NCI-H2196 treated with DMSO at 0.1 percent for 48 hours (cell line): Measurements from ENCODE around the gene GDPD5.
A peak's percentile ranks its signal among the peaks of the same experiment; 100 is the strongest.

Source experiments
- DNase-seq: peaks from one replicate; lab custom pipeline; 2025; ENCODE audit not compliant: unreplicated experiment; lab: John Stamatoyannopoulos, UW

GDPD5 gene

GRCh38 chr11:75403983-75404658 is 121.6 kb downstream of the GDPD5 start:
- DNase-seq, result no peak

GRCh38 chr11:75403037-75403436 is 122.7 kb downstream of the GDPD5 start:
- no peak for DNase-seq

- DNase-seq, result no peak
Measured at GRCh38 chr11:75402002-75402773, 123.6 kb downstream of the GDPD5 start.

- no peak for DNase-seq
Measured at GRCh38 chr11:75400146-75400865, 125.4 kb downstream of the GDPD5 start.

GRCh38 chr11:75399344-75400145 is 126.2 kb downstream of the GDPD5 start, which contains the start of gene RPS3:
RPS3 (plus strand) TSS chr11:75399518; CDS start chr11:75399548, 30 bp downstream.
- DNase-seq, result peak; percentile 92

GRCh38 chr11:75398906-75399305 is 126.8 kb downstream of the GDPD5 start:
- no peak for DNase-seq

GRCh38 chr11:75394085-75394840 is 131.5 kb downstream of the GDPD5 start:
- no peak for DNase-seq

- no peak for DNase-seq
Measured at GRCh38 chr11:75389925-75390324, 135.8 kb downstream of the GDPD5 start.

- DNase-seq, result no peak
Measured at GRCh38 chr11:75389276-75389605, 136.5 kb downstream of the GDPD5 start.

- DNase-seq, result peak; percentile 80
Measured at GRCh38 chr11:75388386-75389275, 137.1 kb downstream of the GDPD5 start.

GRCh38 chr11:75387736-75388294 is 137.9 kb downstream of the GDPD5 start:
- no peak for DNase-seq

GRCh38 chr11:75386942-75387630 is 138.7 kb downstream of the GDPD5 start:
- no peak for DNase-seq
